ENCODE measurements around the gene C1D. TPM values are rescaled to one million over a fixed set of nuclear protein-coding genes. Genes with fewer than 3 reads are reported as not detected.

The C1D gene
- total and polyA plus RNA-seq, 2 donors (not counting 3 experiments of a cell fraction or from before 2014, with no cell fraction given): 11.4 to 14.0 TPM

DNA sequence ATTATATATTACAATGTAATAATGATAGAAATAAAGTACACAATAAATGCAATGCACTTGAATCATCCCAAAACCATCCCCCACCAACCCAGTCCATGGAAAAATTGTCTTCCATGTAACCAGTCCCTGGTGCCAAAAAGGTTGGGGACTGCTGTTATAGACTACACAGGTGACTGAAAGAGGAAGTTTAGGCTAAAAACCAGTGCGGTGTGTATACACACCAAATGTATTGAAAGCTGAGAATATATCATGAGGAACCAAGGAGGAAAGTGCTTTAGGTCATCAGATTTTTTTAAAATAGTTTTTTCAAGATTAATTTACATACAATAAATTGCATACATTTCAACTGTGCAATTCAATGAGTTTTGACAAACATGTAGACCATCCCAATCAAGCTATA is 20.5 kb upstream of the C1D start:
- ChIA-PET CTCF (no interaction called here), POLR2A (no interaction called here)
- intact Hi-C loops (cut with micrococcal nuclease) (no loop called here), dilution Hi-C loops (cut with MboI; ENCODE audit: extremely low pct_ligation_motif_present, low sequenced_read_pairs) (no loop called here)
- no peaks in the 10 kb centered on the region for H4K20me1 ChIP-seq (replicated peaks; ENCODE audit: control insufficient read depth, extremely low read depth, insufficient read depth, low read length)
- no peak overlapping the region for H3K27ac ChIP-seq (ENCODE audit: insufficient read depth, low read depth, low read length)
- H3K36me3 ChIP-seq (ENCODE audit: control insufficient read depth in 2 of 2, extremely low read depth in 1 of 2, insufficient read depth in 2 of 2, low read length in 2 of 2): no peaks in the 10 kb centered on the region
- no peak for DNase-seq (ENCODE audit: low read depth, low spot score)
- no peak overlapping the region for H3K4me3 ChIP-seq (replicated peaks in 1 of 3; ENCODE audit: insufficient read depth in 1 of 3, low read depth in 1 of 3, low read length in 3 of 3)
- no peaks in the 10 kb centered on the region for H3K79me2 ChIP-seq (ENCODE audit: control insufficient read depth, insufficient read depth, low read length)
- no peak for FAIRE-seq
- H3K9me1 ChIP-seq (replicated peaks; ENCODE audit: control insufficient read depth, extremely low read depth, insufficient read depth, low read length): no peaks in the 10 kb centered on the region
- H3K9me3 ChIP-seq (replicated peaks; ENCODE audit: control insufficient read depth, insufficient read depth, low read length): no peaks in the 10 kb centered on the region
- no peaks in the 10 kb centered on the region for H3K4me1 ChIP-seq (ENCODE audit: control insufficient read depth, extremely low read depth, insufficient read depth, low read length)
- no TSS peak for BruUV-seq (replicated peaks)
- no peak overlapping the region for H2AFZ ChIP-seq (ENCODE audit: low read depth, low read length)
- H3K9ac ChIP-seq (replicated peaks; ENCODE audit: extremely low read depth, insufficient read depth, low read length): no peak overlapping the region
- H3K4me2 ChIP-seq (ENCODE audit: insufficient read depth, low read length): no peak overlapping the region
- H3K27me3 ChIP-seq (ENCODE audit: control insufficient read depth in 2 of 2, insufficient read depth in 2 of 2, low read length in 2 of 2): peaks cover 10 to 22% of the 10 kb centered on the region in 2 experiments
- TF ChIP-seq MYC (IDR thresholded peaks at IDR 0.05; ENCODE audit: low read depth, low read length): no peak
- no peak for TF ChIP-seq GATA2 (IDR thresholded peaks at IDR 0.05; ENCODE audit: insufficient read depth, insufficient read length, low read depth, low read length)
- no peak for TF ChIP-seq JUN (IDR thresholded peaks at IDR 0.05; ENCODE audit: borderline replicate concordance, insufficient read depth, insufficient read length, low read depth)
- no peak for TF ChIP-seq EZH2 (IDR thresholded peaks at IDR 0.05; ENCODE audit: borderline replicate concordance, low read depth, low read length, severe bottlenecking)
- TF ChIP-seq FOS (IDR thresholded peaks at IDR 0.05; ENCODE audit: borderline replicate concordance, insufficient read depth, low read length): no peak
- TF ChIP-seq POLR2AphosphoS5 (IDR thresholded peaks at IDR 0.05; ENCODE audit: insufficient read depth, low read depth, low read length): no peak
- TF ChIP-seq POLR2A (IDR thresholded peaks at IDR 0.05; ENCODE audit: low read depth, low read length): no peak
- no peak for TF ChIP-seq CTCF (IDR thresholded peaks at IDR 0.05; ENCODE audit: extremely low read depth in 1 of 2, insufficient read depth in 1 of 2, low read depth in 1 of 2, low read length in 2 of 2)
- no peak for TF ChIP-seq MAX (IDR thresholded peaks at IDR 0.05; ENCODE audit: insufficient read depth, insufficient read length)
